Keratinocyte (primary cell): Measurements from ENCODE around the gene GCH1.

ENCODE experiments used
- CTCF ChIP-seq, 3 experiments: IDR thresholded peaks in 1 of 3; conservative IDR thresholded peaks in 1 of 3; optimal IDR thresholded peaks in 1 of 3; 2 replicates in 2 of 3; 3 replicates in 1 of 3; pipeline versions ENCODE3 to v1.5.1; 2011; ENCODE audit warnings: low read length in 3 of 3, mild to moderate bottlenecking in 3 of 3, moderate library complexity in 2 of 3, control low read depth in 1 of 3, inconsistent platforms in 1 of 3; ENCODE audit not compliant: insufficient read depth in 2 of 3; ENCODE audit errors: extremely low read depth in 1 of 3
- EZH2 ChIP-seq: IDR thresholded peaks from one replicate; pipeline ENCODE4 v1.6.1; 2012; ENCODE audit warnings: inconsistent platforms, mild to moderate bottlenecking, low read length, moderate library complexity

DNA sequence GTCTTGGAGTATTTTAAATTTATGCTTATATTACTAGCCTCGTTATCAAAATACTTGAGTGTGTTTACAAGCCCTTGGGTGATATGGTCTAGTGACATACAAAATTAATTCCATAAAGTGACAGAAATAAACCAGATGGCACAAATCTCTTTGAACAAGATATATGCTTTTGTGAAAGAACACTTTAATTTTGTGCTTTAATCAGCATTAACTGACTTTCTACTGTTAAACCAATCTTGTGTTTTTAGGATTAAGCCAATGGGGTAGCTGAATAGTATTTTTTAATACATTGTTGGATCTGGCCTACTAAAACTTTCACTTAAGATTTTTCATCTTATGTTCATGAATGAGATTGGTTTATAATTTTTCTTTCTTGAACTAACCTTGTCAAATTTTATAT, 30.4 kb upstream of the GCH1 start:
- TF ChIP-seq CTCF (optimal IDR thresholded peaks at IDR 0.05 in 1 of 3, IDR thresholded peaks at IDR 0.05 in 1 of 3, conservative IDR thresholded peaks at IDR 0.05 in 1 of 3; ENCODE audit: extremely low read depth in 1 of 3, insufficient read depth in 2 of 3, low read length in 3 of 3) (no peak), EZH2 (no peak)
